HepG2 (cell line): Measurements from ENCODE around the gene VPS13C. TPM values are rescaled to one million over a fixed set of nuclear protein-coding genes. Genes with fewer than 3 reads are reported as not detected.

Experiments
- ATAC-seq: fragments of 200-7000 bp; cut with Tn5 transposase; 3 replicates; pipeline ENCODE4 v1.9.1; 2020; ENCODE audit warnings: mild to moderate bottlenecking, moderate library complexity
- BruUV-seq: library from RNA; stranded (reverse); fragments of 400-500 nt; replicated peaks from 2 replicates; lab custom pipeline; 2021; lab: Mats Ljungman, UMichigan
- CTCF ChIA-PET: fragments of 300-600 bp; formaldehyde crosslinking; extraction: SDS; loops from one replicate; lab custom pipeline; 2021; ENCODE audit warnings: low total read pairs, inconsistent platforms, low intra/inter-chr PET ratio; lab: Yijun Ruan, JAX
- POLR2A ChIA-PET: fragments of 350-600 bp; sonication (Branson Sonifier 250); formaldehyde crosslinking; loops from one replicate; lab custom pipeline; 2020; ENCODE audit warnings: antibody characterized with exemption, inconsistent platforms; lab: Yijun Ruan, JAX
- DNase-seq: peaks from one replicate; pipeline ENCODE4 v3.0.0-alpha.2; 2015; ENCODE audit warnings: low spot score
- FAIRE-seq: peaks from 3 replicates; lab custom pipeline; 2011; peaks lifted over from hg19 to GRCh38; lab: Jason Lieb, UNC
- H2AFZ ChIP-seq: one replicate; pipeline ENCODE4 v1.6.1; 2011; ENCODE audit warnings: low read length, inconsistent platforms
- H3K27ac ChIP-seq: fragments of 300-600 bp; 3 replicates; pipeline ENCODE4 v1.8.0; 2011; ENCODE audit warnings: mixed run types, mild to moderate bottlenecking, mixed read lengths, low read length, inconsistent platforms; ENCODE audit not compliant: insufficient read depth; ENCODE audit errors: extremely low read length
- H3K27me3 ChIP-seq, 2 experiments: fragments of 200-600 bp in 1 of 2; 2 replicates in 1 of 2; 3 replicates in 1 of 2; pipeline versions ENCODE4 v1.6.0 to v1.8.0; 2011; ENCODE audit warnings: low read length in 2 of 2, mild to moderate bottlenecking in 2 of 2, moderate library complexity in 2 of 2, inconsistent platforms in 1 of 2; ENCODE audit not compliant: insufficient read depth in 2 of 2, control insufficient read depth in 1 of 2
- H3K36me3 ChIP-seq, 2 experiments: fragments of 200-600 bp in 1 of 2; replicated peaks in 1 of 2; 2 replicates in 1 of 2; 3 replicates in 1 of 2; pipeline versions ENCODE4 v1.5.1 to v1.8.0; 2011; ENCODE audit warnings: low read length in 2 of 2, inconsistent platforms in 1 of 2; ENCODE audit not compliant: insufficient read depth in 2 of 2, control insufficient read depth in 1 of 2
- H3K4me1 ChIP-seq: 2 replicates; pipeline ENCODE4 v1.5.1; 2012; ENCODE audit warnings: low read length, inconsistent platforms; ENCODE audit not compliant: insufficient read depth
- H3K4me2 ChIP-seq: 2 replicates; pipeline ENCODE4 v1.6.0; 2011; ENCODE audit warnings: low read depth, low read length, inconsistent platforms
- H3K4me3 ChIP-seq, 3 experiments: fragments of 200-600 bp in 1 of 3; sonication (generic), shearing (Covaris generic) in 1 of 3; replicated peaks in 1 of 3; 2 replicates each; pipeline ENCODE4 v1.5.1; 2011 to 2016; ENCODE audit warnings: low read length in 3 of 3, inconsistent platforms in 2 of 3, low read depth in 2 of 3, mild to moderate bottlenecking in 2 of 3, control low read depth in 1 of 3, mixed read lengths in 1 of 3; ENCODE audit not compliant: insufficient read depth in 1 of 3
- H3K79me2 ChIP-seq: one replicate; pipeline ENCODE4 v1.6.1; 2011; ENCODE audit warnings: low read length, inconsistent platforms; ENCODE audit not compliant: insufficient read depth
- H3K9ac ChIP-seq: 2 replicates; pipeline ENCODE4 v1.6.0; 2011; ENCODE audit warnings: mild to moderate bottlenecking, low read depth, low read length, inconsistent platforms; ENCODE audit not compliant: insufficient read depth
- H3K9me3 ChIP-seq: 2 replicates; pipeline ENCODE4 v1.5.1; 2012; ENCODE audit warnings: mild to moderate bottlenecking, low read length
- H4K20me1 ChIP-seq: 2 replicates; pipeline ENCODE4 v1.6.0; 2011; ENCODE audit warnings: inconsistent platforms, mild to moderate bottlenecking, low read length, moderate library complexity; ENCODE audit not compliant: insufficient read depth
- CBX1 ChIP-seq: IDR thresholded peaks from one replicate; pipeline ENCODE4 v1.6.1; 2016; ENCODE audit warnings: antibody characterized with exemption, low read depth
- FOXM1 ChIP-seq: sonication (generic); formaldehyde crosslinking; IDR thresholded peaks from 2 replicates; pipeline ENCODE4 v1.5.0; 2020; ENCODE audit warnings: missing genetic modification reagents
- MAFF ChIP-seq: IDR thresholded peaks from 2 replicates; pipeline ENCODE4 v1.6.1; 2011; ENCODE audit warnings: low read depth, low read length, improper control_type of control experiment
- MAFK ChIP-seq, 2 experiments: IDR thresholded peaks in 1 of 2; conservative IDR thresholded peaks in 1 of 2; 2 replicates each; pipeline ENCODE4 v1.6.1; 2011; ENCODE audit warnings: improper control_type of control experiment in 2 of 2, low read length in 2 of 2
- NFE2L2 ChIP-seq: fragments of 150-350 bp; IDR thresholded peaks from 2 replicates; pipeline ENCODE4 v1.6.1; 2014; ENCODE audit warnings: low read length
- PHB2 ChIP-seq: fragments of 450-650 bp; IDR thresholded peaks from 2 replicates; pipeline ENCODE4 v1.6.1; 2018; ENCODE audit not compliant: partially characterized antibody
- ZBTB33 ChIP-seq: sonication (generic); formaldehyde crosslinking; IDR thresholded peaks from 2 replicates; pipeline ENCODE4 v1.4.0; 2020; ENCODE audit warnings: missing genetic modification reagents
- ZKSCAN5 ChIP-seq: sonication (generic); formaldehyde crosslinking; IDR thresholded peaks from 2 replicates; pipeline ENCODE4 v1.5.1; 2020; ENCODE audit warnings: mild to moderate bottlenecking, missing genetic modification reagents
- ZNF124 ChIP-seq: sonication (generic); formaldehyde crosslinking; IDR thresholded peaks from 2 replicates; pipeline ENCODE4 v1.4.0; 2020; ENCODE audit warnings: missing genetic modification reagents
- ZNF235 ChIP-seq: sonication (generic); formaldehyde crosslinking; IDR thresholded peaks from 2 replicates; pipeline ENCODE4 v1.8.1; 2023; ENCODE audit warnings: mild to moderate bottlenecking, missing genetic modification reagents, borderline replicate concordance
- ZNF674 ChIP-seq: sonication (generic); formaldehyde crosslinking; IDR thresholded peaks from 2 replicates; pipeline ENCODE4 v1.5.0; 2020; ENCODE audit warnings: low read depth, mild to moderate bottlenecking, missing genetic modification reagents
- WGBS: methylation state at CpG from one replicate; pipeline ENCODE4 v1.1.6; 2017; ENCODE audit warnings: low lambda C conversion rate; 5-methylcytosine and 5-hydroxymethylcytosine counted together
- in situ Hi-C: cut with HindIII; loops from 2 replicates; pipeline ENCODE4 v1.10.0; 2017; ENCODE audit warnings: low pct_unique_long_range_greater_than_20kb; ENCODE audit not compliant: extremely low pct_ligation_motif_present
- intact Hi-C: fragments of 100-400 bp; cut with micrococcal nuclease; formaldehyde crosslinking; loops from one replicate; pipeline ENCODE4 v1.10.0; 2022; ENCODE audit not compliant: unreplicated experiment
- polyA plus RNA-seq, 8 experiments: library from polyadenylated mRNA; depleted of rRNA in 3 of 8; stranded (reverse) in 7 of 8; unstranded in 1 of 8; fragments of >200 nt; fragmentation: Illumina TruSeq in 4 of 8; extraction: Trizol in 4 of 8; gene quantifications; 2 replicates each; pipeline versions ENCODE4 v1.2.1 to v1.2.3, GENCODE V29; 2011 to 2016; ENCODE audit warnings: low read depth in 4 of 8, missing spikeins in 1 of 8, mixed read lengths in 1 of 8; ENCODE audit not compliant: insufficient read depth in 1 of 8
- total RNA-seq, 5 experiments: library from RNA; depleted of rRNA; stranded (reverse); fragments of >200 nt; fragmentation: Illumina TruSeq; extraction: Trizol; gene quantifications; 2 replicates each; pipeline ENCODE4 v1.2.3, GENCODE V29; 2016; ENCODE audit warnings: low read depth in 1 of 5

The VPS13C gene
- total and polyA plus RNA-seq, 2 of the 13 experiments (the other 11 are each of a cell fraction or from before 2014, with no cell fraction given) = 10.9 to 26.8 TPM

GRCh38 chr15:61992518-61992917 is 67.7 kb downstream of the VPS13C start:
- H3K4me3 ChIP-seq = no peak overlapping the region
- intact Hi-C loops (no loop called here), in situ Hi-C loops (no loop called here)
- H3K9ac ChIP-seq = no peak overlapping the region
- BruUV-seq = no TSS peak
- no peak overlapping the region for H2AFZ ChIP-seq
- peaks cover 0 to 9% of the 10 kb centered on the region in 2 experiments; a peak in 2 of 5 replicates for H3K36me3 ChIP-seq
- no peaks in the 10 kb centered on the region for H3K27me3 ChIP-seq
- H3K9me3 ChIP-seq = no peaks in the 10 kb centered on the region
- no peak for FAIRE-seq
- H3K79me2 ChIP-seq = no peaks in the 10 kb centered on the region
- H3K27ac ChIP-seq = no peak overlapping the region
- ChIA-PET POLR2A (no interaction called here), CTCF (no interaction called here)
- DNase-seq = no peak
- H3K4me2 ChIP-seq = no peak overlapping the region
- H4K20me1 ChIP-seq = no peaks in the 10 kb centered on the region
- no peak for ATAC-seq
- H3K4me1 ChIP-seq = no peaks in the 10 kb centered on the region
- TF ChIP-seq PHB2 (no peak), CBX1 (no peak), ZNF674 (CRISPR knock-in tag) (no peak), ZKSCAN5 (CRISPR knock-in tag) (no peak), ZNF124 (CRISPR knock-in tag) (no peak)
- TF ChIP-seq, all 625 proteins: peak for 0

DNA sequence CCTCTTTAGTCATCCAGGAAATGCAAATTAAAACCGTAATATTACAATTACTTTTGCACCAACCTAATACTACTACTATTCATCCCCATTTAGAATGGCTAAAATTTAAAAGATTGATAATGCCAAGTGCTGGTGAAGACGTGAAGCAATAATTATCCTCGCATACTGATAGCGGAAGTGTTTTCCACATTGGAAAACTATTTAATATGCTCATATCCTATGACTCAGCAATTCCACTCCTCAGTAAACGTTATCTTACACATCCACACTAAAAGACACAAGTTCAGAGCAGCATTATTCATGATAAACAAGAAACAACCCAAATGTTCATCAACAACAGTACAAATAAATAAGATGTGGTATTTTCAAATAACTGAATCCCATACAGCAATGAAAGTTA is 70.6 kb downstream of the VPS13C start:
- no peaks in the 10 kb centered on the region for H3K9me3 ChIP-seq
- H3K27me3 ChIP-seq = no peaks in the 10 kb centered on the region
- DNase-seq = no peak
- H4K20me1 ChIP-seq = no peaks in the 10 kb centered on the region
- no peak overlapping the region for H3K4me2 ChIP-seq
- CTCF ChIA-PET = no interaction called here
- H3K9ac ChIP-seq = no peak overlapping the region
- no peaks in the 10 kb centered on the region for H3K79me2 ChIP-seq
- TF ChIP-seq ZBTB33 (CRISPR knock-in tag) (no peak), MAFF (peak; percentile 26; the same call in 1 of the 2 replicates), MAFK (conservative IDR thresholded peaks at IDR 0.05 in 1 of 2, IDR thresholded peaks at IDR 0.05 in 1 of 2; ENCODE audit: low read length in 2 of 2) (peak; percentile 57 to 76; a peak in 3 of 4 replicates), ZNF235 (CRISPR knock-in tag) (no peak), NFE2L2 (peak; percentile 67), FOXM1 (CRISPR knock-in tag) (no peak)
- H2AFZ ChIP-seq = no peak overlapping the region
- BruUV-seq = no TSS peak
- no peaks in the 10 kb centered on the region for H3K4me1 ChIP-seq
- no peak for FAIRE-seq
- no peak overlapping the region for H3K4me3 ChIP-seq
- no peak for ATAC-seq
- intact Hi-C loops = no loop called here
- 77% methylated on average over 5 of the region's 5 CpGs for WGBS
- H3K27ac ChIP-seq = no peak overlapping the region
- peaks cover 0 to 4% of the 10 kb centered on the region in 2 experiments; a peak in 2 of 5 replicates for H3K36me3 ChIP-seq
- in situ Hi-C loops = no loop called here
- POLR2A ChIA-PET = no interaction called here
